Measurements from ENCODE around the gene RNF135. TPM values are rescaled to one million over a fixed set of nuclear protein-coding genes. Genes with fewer than 3 reads are reported as not detected.
A peak's percentile ranks its signal among the peaks of the same experiment; 100 is the strongest.
"Not testable (repeated sequence)": the region's sequence is repeated elsewhere in the genome, so short reads cannot be mapped to it uniquely, and the experiment has no call there.

The RNF135 gene
- total RNA-seq, 2 donors from 2014 or later: 18.6 to 18.9 TPM

DNA sequence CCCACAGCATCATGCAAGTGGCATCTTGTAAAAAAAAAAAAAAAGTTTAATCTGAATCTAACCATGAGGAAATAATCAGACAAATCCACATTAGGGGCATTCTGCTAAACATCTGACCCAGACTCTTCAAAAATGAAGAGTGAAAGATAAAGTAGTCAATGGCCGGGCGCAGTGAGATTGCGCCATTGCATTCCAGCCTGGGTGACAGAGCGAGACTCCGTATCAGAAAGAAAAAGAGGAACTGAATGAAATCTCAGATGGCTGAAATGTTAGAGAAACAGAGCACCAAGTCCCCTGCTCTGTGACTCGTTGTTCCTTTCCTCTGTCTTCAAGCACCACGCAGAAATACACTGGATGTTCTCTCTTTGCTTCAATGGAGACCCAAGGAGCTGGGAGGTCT lies 12.7 kb upstream of the RNF135 start:
- no peak overlapping the region for H3K27ac ChIP-seq
- H3K4me3 ChIP-seq: no peak overlapping the region
- H3K27me3 ChIP-seq: no peaks in the 10 kb centered on the region
- no peaks in the 10 kb centered on the region for H3K36me3 ChIP-seq
- DNase-seq: no peak
- H3K4me1 ChIP-seq: no peaks in the 10 kb centered on the region
- no peaks in the 10 kb centered on the region for H3K9me3 ChIP-seq
- TF ChIP-seq, protein P1, sequence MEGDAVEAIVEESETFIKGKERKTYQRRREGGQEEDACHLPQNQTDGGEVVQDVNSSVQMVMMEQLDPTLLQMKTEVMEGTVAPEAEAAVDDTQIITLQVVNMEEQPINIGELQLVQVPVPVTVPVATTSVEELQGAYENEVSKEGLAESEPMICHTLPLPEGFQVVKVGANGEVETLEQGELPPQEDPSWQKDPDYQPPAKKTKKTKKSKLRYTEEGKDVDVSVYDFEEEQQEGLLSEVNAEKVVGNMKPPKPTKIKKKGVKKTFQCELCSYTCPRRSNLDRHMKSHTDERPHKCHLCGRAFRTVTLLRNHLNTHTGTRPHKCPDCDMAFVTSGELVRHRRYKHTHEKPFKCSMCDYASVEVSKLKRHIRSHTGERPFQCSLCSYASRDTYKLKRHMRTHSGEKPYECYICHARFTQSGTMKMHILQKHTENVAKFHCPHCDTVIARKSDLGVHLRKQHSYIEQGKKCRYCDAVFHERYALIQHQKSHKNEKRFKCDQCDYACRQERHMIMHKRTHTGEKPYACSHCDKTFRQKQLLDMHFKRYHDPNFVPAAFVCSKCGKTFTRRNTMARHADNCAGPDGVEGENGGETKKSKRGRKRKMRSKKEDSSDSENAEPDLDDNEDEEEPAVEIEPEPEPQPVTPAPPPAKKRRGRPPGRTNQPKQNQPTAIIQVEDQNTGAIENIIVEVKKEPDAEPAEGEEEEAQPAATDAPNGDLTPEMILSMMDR (IDR thresholded peaks at IDR 0.05): no peak
- no peak overlapping the region for H3K9ac ChIP-seq (ENCODE audit: low read depth in 2 of 2, low read length in 2 of 2)
- intact Hi-C loops (cut with DNase I): no loop called here

DNA sequence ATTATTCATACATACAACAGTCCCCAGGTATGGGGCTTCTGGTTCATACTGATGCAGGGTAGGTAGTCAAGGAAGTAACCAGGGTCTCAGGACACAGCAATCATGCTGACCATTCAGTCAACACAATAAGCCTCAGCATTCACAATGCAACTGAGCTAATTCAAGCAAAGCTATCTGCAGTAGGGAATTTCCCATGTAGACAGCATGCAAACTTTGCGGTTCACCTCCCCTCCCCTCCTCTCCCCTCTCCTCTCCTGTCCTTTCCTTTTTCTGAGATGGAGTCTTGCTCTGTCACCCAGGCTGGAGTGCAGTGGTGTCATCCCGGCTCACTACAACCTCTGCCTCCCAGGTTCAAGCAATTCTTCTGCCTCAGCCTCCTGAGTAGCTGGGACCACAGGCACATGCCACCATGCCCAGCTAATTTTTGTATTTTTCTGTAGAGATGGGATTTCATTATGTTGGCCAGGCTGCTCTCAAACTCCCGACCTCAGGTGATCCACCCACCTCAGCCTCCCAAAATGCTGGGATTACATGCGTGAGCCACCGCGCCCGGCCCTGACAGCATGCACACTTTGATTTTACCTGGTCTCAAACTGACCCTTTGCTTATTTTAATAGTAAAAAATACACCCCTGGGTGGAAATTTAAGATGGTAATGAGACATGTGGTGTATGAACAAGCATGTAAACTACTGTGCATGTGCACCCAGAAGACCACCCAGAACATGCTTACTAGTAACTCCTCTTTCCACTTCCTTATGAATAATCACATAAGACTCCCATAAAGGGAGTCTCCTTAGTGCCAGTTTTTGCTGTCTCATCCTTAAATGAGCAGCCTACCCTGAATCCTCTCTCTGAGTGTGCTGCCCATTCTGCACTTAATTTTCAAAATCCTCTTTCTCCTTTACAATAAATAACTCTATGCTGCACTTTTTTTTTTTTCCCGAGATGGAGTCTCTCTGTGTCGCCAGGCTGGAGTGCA lies 9.3 kb upstream of the RNF135 start:
- Histone ChIP-seq H3K9ac (ENCODE audit: low read depth in 2 of 2, low read length in 2 of 2) (no peak overlapping the region), H3K36me3 (no peaks in the 10 kb centered on the region), H3K27ac (no peak overlapping the region), H3K4me3 (no peak overlapping the region), H3K4me1 (no peaks in the 10 kb centered on the region), H3K27me3 (no peaks in the 10 kb centered on the region), H3K9me3 (no peaks in the 10 kb centered on the region)
- TF ChIP-seq, protein P1 (IDR thresholded peaks at IDR 0.05): no peak
- intact Hi-C loops (cut with DNase I): no loop called here
- no peak for DNase-seq

DNA sequence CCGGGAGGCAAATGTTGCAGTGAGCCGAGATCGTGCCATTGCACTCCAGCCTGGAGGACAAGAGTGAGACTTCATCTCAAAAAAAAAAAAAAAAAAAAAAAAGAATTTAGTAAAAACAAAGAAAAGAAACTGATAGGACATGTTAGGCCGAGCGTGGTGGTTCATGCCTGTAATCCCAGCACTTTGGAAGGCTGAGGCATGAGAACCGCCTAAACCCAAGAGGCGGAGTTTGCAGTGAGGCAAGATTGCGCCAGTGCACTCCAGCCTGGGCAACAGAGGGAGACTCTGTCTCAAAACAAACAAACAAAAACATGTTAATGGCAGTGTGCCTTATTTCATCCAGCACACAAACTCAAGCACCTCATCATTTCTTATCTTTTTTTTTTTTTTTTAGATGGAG lies 6.5 kb upstream of the RNF135 start:
- intact Hi-C loops (cut with DNase I); H3K27me3 ChIP-seq; H3K4me1 ChIP-seq; DNase-seq; H3K36me3 ChIP-seq; H3K9me3 ChIP-seq; H3K9ac ChIP-seq (ENCODE audit: low read depth in 2 of 2, low read length in 2 of 2); H3K27ac ChIP-seq; H3K4me3 ChIP-seq: not testable (repeated sequence)

DNA sequence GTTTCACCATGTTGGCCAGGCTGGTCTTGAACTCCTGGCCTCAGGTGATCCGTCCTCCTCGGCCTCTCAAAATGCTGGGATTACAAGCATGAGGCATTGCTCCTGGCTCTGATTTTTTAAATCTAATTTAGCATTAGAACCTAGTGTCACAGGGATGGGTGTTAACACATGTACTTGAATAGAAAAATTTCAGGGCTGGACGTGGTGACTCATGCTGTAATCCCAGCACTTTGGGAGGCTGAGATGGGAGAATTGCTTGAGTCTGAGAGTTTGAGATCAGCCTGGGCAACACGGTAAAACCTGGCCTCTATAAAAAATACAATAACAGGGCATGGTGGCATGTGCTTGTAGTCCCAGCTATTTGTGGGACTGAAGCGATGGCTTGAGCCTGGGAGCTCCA lies 6.0 kb upstream of the RNF135 start:
- Histone ChIP-seq H3K9me3 (no peaks in the 10 kb centered on the region), H3K9ac (ENCODE audit: low read depth in 2 of 2, low read length in 2 of 2) (no peak overlapping the region), H3K4me1 (no peaks in the 10 kb centered on the region), H3K36me3 (no peaks in the 10 kb centered on the region), H3K27ac (no peak overlapping the region), H3K4me3 (no peak overlapping the region), H3K27me3 (no peaks in the 10 kb centered on the region)
- intact Hi-C loops (cut with DNase I): no loop called here
- DNase-seq: no peak
- TF ChIP-seq, protein P1 (IDR thresholded peaks at IDR 0.05): no peak

DNA sequence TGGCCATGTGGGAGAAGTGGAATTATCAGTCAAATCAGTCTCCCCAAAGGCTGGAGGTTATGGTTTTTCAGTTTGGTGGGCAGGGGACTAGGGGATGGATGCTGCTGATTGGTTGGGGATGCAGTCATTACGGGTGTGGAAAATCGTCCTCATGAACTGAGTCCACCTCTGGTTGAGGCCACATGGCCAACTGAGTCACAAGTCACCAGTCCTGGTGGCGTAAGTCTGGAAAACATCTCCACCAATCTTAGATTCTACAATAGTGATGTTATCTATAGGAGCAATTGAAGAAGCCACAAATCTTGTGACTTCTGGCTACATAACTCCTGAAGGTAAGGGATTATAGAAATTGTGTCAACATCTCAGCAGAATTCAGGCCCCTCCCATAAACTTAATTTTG lies 5.2 kb upstream of the RNF135 start:
- no peak for DNase-seq
- no peak overlapping the region for H3K9ac ChIP-seq (ENCODE audit: low read depth in 2 of 2, low read length in 2 of 2)
- TF ChIP-seq, protein P1 (IDR thresholded peaks at IDR 0.05): no peak
- H3K27me3 ChIP-seq: no peaks in the 10 kb centered on the region
- H3K9me3 ChIP-seq: no peaks in the 10 kb centered on the region
- H3K36me3 ChIP-seq: no peaks in the 10 kb centered on the region
- H3K27ac ChIP-seq: no peak overlapping the region
- no peaks in the 10 kb centered on the region for H3K4me1 ChIP-seq
- intact Hi-C loops (cut with DNase I): no loop called here
- H3K4me3 ChIP-seq: no peak overlapping the region

DNA sequence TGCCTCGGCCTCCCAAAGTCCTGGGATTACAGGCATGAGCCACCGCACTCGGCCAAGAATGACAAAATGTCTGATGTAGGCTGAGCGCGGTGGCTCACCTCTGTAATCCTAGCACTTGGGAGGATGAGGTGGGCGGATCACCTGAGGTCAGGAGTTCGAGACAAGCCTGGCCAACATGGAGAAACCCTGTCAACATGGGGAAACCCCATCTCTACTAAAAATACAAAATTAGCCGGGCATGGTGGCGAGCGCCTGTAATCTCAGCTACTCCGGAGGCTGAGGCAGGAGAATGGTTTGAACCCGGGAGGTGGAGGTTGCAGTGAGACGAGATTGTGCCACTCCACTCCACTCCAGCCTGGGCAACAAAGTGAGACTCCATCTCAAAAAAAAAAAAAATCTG lies 2.9 kb upstream of the RNF135 start:
- H3K4me3 ChIP-seq; H3K36me3 ChIP-seq; intact Hi-C loops (cut with DNase I); DNase-seq; H3K27me3 ChIP-seq; H3K9me3 ChIP-seq; H3K4me1 ChIP-seq; H3K9ac ChIP-seq (ENCODE audit: low read depth in 2 of 2, low read length in 2 of 2): not testable (repeated sequence)
- peak overlapping the region; percentile 19 for H3K27ac ChIP-seq
